Measurements from ENCODE around the gene UBE3B. TPM values are rescaled to one million over a fixed set of nuclear protein-coding genes. Genes with fewer than 3 reads are reported as not detected.
"Not testable (repeated sequence)": the region's sequence is repeated elsewhere in the genome, so short reads cannot be mapped to it uniquely, and the experiment has no call there.

Gene UBE3B
- total RNA-seq, 1 experiment from 2014 or later: 38.6 TPM

DNA sequence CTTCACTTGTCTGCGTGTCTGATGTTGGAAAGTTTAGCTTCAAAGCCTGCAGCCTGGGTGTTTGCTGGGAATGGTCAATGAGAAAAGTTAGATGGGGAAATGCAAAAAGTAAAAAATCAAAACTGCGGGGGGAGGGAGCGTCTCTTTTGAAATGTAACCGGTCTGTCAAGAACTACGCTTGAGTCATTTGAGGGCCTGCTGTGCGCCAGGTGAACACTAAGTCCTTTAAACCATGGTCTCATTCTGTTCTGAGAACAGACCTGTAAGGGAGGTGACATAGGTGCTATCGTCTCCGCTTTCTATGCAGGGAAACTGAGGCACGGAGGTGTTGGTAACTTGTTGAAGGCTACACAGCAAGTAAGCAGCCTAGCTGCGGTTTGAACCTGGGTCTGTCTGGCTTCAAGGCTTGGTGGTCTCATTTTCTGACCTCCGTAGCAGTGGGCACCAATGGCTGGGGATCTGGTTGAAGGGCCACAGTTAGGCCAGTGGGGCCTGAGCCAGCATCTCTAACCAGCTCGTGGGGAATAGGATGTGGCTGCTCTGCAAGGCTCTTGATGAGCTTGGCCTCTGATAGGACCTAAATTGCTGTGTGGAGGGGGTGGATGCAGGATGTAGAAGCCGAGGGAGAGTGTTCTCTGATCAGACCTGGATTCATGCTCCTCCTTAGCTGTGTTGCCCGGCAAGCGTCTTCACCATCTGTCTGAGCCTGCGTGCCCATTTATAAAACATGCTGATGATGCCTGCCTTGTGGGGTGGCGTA lies 41.8 kb upstream of the UBE3B start:
- H3K9me3 Mint-ChIP-seq (ENCODE audit: unreplicated experiment): no peaks in the 10 kb centered on the region
- no peak overlapping the region for H3K27ac Mint-ChIP-seq (ENCODE audit: low read depth, unreplicated experiment)
- no peak for DNase-seq (ENCODE audit: unreplicated experiment)
- H3K4me3 Mint-ChIP-seq (ENCODE audit: unreplicated experiment): no peak overlapping the region
- no peaks in the 10 kb centered on the region for H3K36me3 Mint-ChIP-seq (ENCODE audit: insufficient read depth, unreplicated experiment)
- BruUV-seq (replicated peaks): no TSS peak
- ChIA-PET POLR2A (interaction anchor here (1.3 to 3.3 kb wide), 2 partner anchors 27 to 42 kb away, joined by 5 to 14 read pairs; partner anchors contain the start of genes KCTD10 and UBE3B), CTCF (interaction anchor here (0.6 to 3.3 kb wide), 4 partner anchors 7 to 187 kb away, joined by 3 to 22 read pairs (median 4); no protein-coding TSS in a partner anchor)
- TF ChIP-seq, protein P1, sequence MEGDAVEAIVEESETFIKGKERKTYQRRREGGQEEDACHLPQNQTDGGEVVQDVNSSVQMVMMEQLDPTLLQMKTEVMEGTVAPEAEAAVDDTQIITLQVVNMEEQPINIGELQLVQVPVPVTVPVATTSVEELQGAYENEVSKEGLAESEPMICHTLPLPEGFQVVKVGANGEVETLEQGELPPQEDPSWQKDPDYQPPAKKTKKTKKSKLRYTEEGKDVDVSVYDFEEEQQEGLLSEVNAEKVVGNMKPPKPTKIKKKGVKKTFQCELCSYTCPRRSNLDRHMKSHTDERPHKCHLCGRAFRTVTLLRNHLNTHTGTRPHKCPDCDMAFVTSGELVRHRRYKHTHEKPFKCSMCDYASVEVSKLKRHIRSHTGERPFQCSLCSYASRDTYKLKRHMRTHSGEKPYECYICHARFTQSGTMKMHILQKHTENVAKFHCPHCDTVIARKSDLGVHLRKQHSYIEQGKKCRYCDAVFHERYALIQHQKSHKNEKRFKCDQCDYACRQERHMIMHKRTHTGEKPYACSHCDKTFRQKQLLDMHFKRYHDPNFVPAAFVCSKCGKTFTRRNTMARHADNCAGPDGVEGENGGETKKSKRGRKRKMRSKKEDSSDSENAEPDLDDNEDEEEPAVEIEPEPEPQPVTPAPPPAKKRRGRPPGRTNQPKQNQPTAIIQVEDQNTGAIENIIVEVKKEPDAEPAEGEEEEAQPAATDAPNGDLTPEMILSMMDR (IDR thresholded peaks at IDR 0.05; ENCODE audit: unreplicated experiment): no peak
- H3K27me3 Mint-ChIP-seq (ENCODE audit: insufficient read depth, unreplicated experiment): no peaks in the 10 kb centered on the region
- peaks cover 7% of the 10 kb centered on the region for H3K4me1 Mint-ChIP-seq (ENCODE audit: insufficient read depth, unreplicated experiment)
- intact Hi-C loops (cut with micrococcal nuclease): no loop called here

DNA sequence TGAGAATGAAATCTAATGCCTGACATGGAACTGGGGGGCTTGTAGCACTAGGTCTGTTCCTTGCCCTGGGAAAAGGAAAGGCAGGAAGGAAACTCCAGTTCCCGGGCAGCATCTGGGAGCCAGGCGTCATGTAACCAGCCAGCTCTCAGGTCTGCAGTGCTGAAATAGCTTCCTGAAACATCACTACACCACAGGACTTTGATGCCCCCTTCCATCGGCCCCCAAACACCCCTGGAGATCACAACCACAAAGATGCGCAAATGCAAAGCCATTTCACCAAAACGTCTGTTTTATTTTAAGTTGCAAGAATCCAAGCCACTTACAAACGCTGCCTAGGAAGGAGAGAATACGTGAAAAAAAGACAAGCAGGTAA lies 41.3 kb upstream of the UBE3B start:
- Mint-ChIP-seq H3K36me3 (ENCODE audit: insufficient read depth, unreplicated experiment) (no peaks in the 10 kb centered on the region), H3K9me3 (ENCODE audit: unreplicated experiment) (no peaks in the 10 kb centered on the region), H3K4me3 (ENCODE audit: unreplicated experiment) (no peak overlapping the region), H3K27me3 (ENCODE audit: insufficient read depth, unreplicated experiment) (no peaks in the 10 kb centered on the region), H3K27ac (ENCODE audit: low read depth, unreplicated experiment) (no peak overlapping the region), H3K4me1 (ENCODE audit: insufficient read depth, unreplicated experiment) (peaks cover 7% of the 10 kb centered on the region)
- intact Hi-C loops (cut with micrococcal nuclease): no loop called here
- ChIA-PET CTCF (interaction anchor here (1.3 to 1.5 kb wide), 3 partner anchors 8 to 172 kb away, joined by 5 read pairs; no protein-coding TSS in a partner anchor), POLR2A (interaction anchor here (1.3 kb wide), 1 partner anchor 26 kb away, joined by 5 read pairs; no protein-coding TSS in a partner anchor)
- TF ChIP-seq, protein P1 (IDR thresholded peaks at IDR 0.05; ENCODE audit: unreplicated experiment): no peak
- no TSS peak for BruUV-seq (replicated peaks)
- no peak for DNase-seq (ENCODE audit: unreplicated experiment)

DNA sequence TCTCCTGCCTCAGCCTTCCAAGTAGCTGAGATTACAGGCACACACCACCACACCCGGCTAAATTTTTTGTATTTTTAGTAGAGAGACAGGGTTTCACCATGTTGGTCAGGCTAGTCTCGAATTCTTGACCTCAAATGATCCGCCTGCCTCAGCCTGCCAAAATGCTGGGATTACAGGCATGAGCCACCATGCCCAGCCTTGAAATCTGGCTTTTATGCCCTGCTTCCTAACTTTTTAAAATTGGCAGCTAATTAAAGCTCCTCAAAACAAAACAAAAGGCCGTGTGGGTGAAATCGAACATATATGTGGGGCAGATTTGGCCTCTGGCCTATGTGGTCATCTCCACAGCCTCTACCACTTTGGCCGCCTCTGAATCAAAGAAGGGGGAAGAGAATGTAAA lies 38.3 kb upstream of the UBE3B start:
- Mint-ChIP-seq H3K27ac (ENCODE audit: low read depth, unreplicated experiment) (no peak overlapping the region), H3K27me3 (ENCODE audit: insufficient read depth, unreplicated experiment) (no peaks in the 10 kb centered on the region), H3K4me3 (ENCODE audit: unreplicated experiment) (no peak overlapping the region), H3K9me3 (ENCODE audit: unreplicated experiment) (no peaks in the 10 kb centered on the region), H3K36me3 (ENCODE audit: insufficient read depth, unreplicated experiment) (peaks cover 12% of the 10 kb centered on the region), H3K4me1 (ENCODE audit: insufficient read depth, unreplicated experiment) (peaks cover 4% of the 10 kb centered on the region)
- ChIA-PET POLR2A (interaction anchor here (1.3 kb wide), 1 partner anchor 11 kb away, joined by 3 read pairs; no protein-coding TSS in a partner anchor), CTCF (interaction anchor here (0.7 to 1.0 kb wide), 3 partner anchors 11 to 215 kb away, joined by 3 to 5 read pairs (median 3); no protein-coding TSS in a partner anchor)
- no TSS peak for BruUV-seq (replicated peaks)
- intact Hi-C loops (cut with micrococcal nuclease): no loop called here
- TF ChIP-seq, protein P1 (IDR thresholded peaks at IDR 0.05; ENCODE audit: unreplicated experiment): no peak
- DNase-seq (ENCODE audit: unreplicated experiment): no peak

DNA sequence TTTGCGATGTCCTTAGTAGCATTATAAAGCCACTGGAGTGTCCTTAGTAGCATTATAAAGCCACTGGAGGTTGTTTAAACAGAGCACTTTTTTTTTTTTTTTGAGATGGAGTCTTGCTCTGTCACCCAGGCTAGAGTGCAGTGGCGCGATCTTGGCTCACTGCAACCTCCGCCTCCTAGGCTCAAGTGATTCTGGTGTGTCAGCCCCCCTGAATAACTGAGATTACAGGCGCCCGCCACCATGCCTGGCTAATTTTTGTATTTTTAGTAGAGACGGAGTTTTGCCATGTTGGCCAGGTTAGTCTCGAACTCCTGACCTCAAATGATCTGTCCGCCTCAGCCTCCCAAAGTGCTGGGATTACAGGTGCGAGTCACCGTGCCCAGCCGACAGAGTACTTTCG lies 37.5 kb upstream of the UBE3B start:
- not testable (repeated sequence) for BruUV-seq (replicated peaks); H3K9me3 Mint-ChIP-seq (ENCODE audit: unreplicated experiment)

More for the DNA sequence above, 37.5 kb upstream of the UBE3B start:
- H3K36me3 Mint-ChIP-seq (ENCODE audit: insufficient read depth, unreplicated experiment): peaks cover 18% of the 10 kb centered on the region
- intact Hi-C loops (cut with micrococcal nuclease); H3K4me1 Mint-ChIP-seq (ENCODE audit: insufficient read depth, unreplicated experiment); H3K4me3 Mint-ChIP-seq (ENCODE audit: unreplicated experiment); DNase-seq (ENCODE audit: unreplicated experiment); H3K27ac Mint-ChIP-seq (ENCODE audit: low read depth, unreplicated experiment); H3K27me3 Mint-ChIP-seq (ENCODE audit: insufficient read depth, unreplicated experiment): not testable (repeated sequence)
- ChIA-PET CTCF (interaction anchor here (0.9 kb wide), 1 partner anchor 30 kb away, joined by 3 read pairs; no protein-coding TSS in a partner anchor), POLR2A (interaction anchor here (1.3 kb wide), 1 partner anchor 10 kb away, joined by 3 read pairs; no protein-coding TSS in a partner anchor)

Data from MCF 10A (cell line).